Fibroblast of mammary gland (primary cell): Measurements from ENCODE around the gene ACOT7.

Source experiments
- DNase-seq: peaks from one replicate; pipeline ENCODE4 v3.0.0-alpha.2; 2010; ENCODE audit warnings: low read depth
- H3K4me3 ChIP-seq: 2 replicates; pipeline ENCODE4 v1.5.1; 2011; ENCODE audit warnings: low read depth, mild to moderate bottlenecking, low read length, moderate library complexity; ENCODE audit not compliant: control insufficient read depth
- CTCF ChIP-seq: conservative IDR thresholded peaks from 2 replicates; pipeline ENCODE4 v1.5.1; 2011; ENCODE audit warnings: low read depth, low read length, inconsistent platforms; ENCODE audit not compliant: control insufficient read depth, insufficient read depth

The ACOT7 gene

GRCh38 chr1:6276811-6277555 is 116.6 kb downstream of the ACOT7 start:
- TF ChIP-seq CTCF: no peak
- H3K4me3 ChIP-seq: no peak overlapping the region
- no peak for DNase-seq

GRCh38 chr1:6275826-6276782 is 117.5 kb downstream of the ACOT7 start:
- H3K4me3 ChIP-seq: no peak overlapping the region
- DNase-seq: peak; percentile 82
- TF ChIP-seq CTCF: no peak

GRCh38 chr1:6274622-6275139 is 118.9 kb downstream of the ACOT7 start:
- DNase-seq: no peak
- no peak for TF ChIP-seq CTCF
- H3K4me3 ChIP-seq: no peak overlapping the region

- TF ChIP-seq CTCF: no peak
- no peak overlapping the region for H3K4me3 ChIP-seq
- DNase-seq: no peak
Measured at GRCh38 chr1:6274102-6274501, 119.5 kb downstream of the ACOT7 start.

GRCh38 chr1:6273380-6273891 is 120.1 kb downstream of the ACOT7 start:
- no peak overlapping the region for H3K4me3 ChIP-seq
- DNase-seq: peak; percentile 66
- no peak for TF ChIP-seq CTCF

GRCh38 chr1:6272868-6273267 is 120.7 kb downstream of the ACOT7 start:
- H3K4me3 ChIP-seq: no peak overlapping the region
- peak; percentile 14 for TF ChIP-seq CTCF
- no peak for DNase-seq
